Thyroid gland (tissue), 4 donors: ENCODE measurements around the gene ALKBH7. TPM values are rescaled to one million over a fixed set of nuclear protein-coding genes. Genes with fewer than 3 reads are reported as not detected.
"Not testable (repeated sequence)": the region's sequence is repeated elsewhere in the genome, so short reads cannot be mapped to it uniquely, and the experiment has no call there.

Source experiments
- DNase-seq, 2 donors: peaks; one replicate each; pipeline ENCODE4 v3.0.0-alpha.2; 2019
- H3K27ac ChIP-seq, 3 donors: fragments of 200-600 bp; sonication (generic); 1 replicate in 2 of 3; 2 replicates in 1 of 3; pipeline ENCODE4 v1.5.1; 2016 to 2019; ENCODE audit warnings: mild to moderate bottlenecking in 1 of 3, moderate library complexity in 1 of 3
- H3K27me3 ChIP-seq: fragments of 200-600 bp; sonication (generic); one replicate; pipeline ENCODE4 v1.5.1; 2019
- H3K36me3 ChIP-seq, 2 donors: fragments of 200-600 bp; sonication (generic); one replicate each; pipeline ENCODE4 v1.5.1; 2016 to 2019
- H3K4me1 ChIP-seq, 2 donors: fragments of 200-600 bp; sonication (generic); one replicate each; pipeline ENCODE4 v1.5.1; 2017 to 2019
- H3K4me3 ChIP-seq, 3 donors: fragments of 200-600 bp; sonication (generic); replicated peaks in 1 of 3; 1 replicate in 2 of 3; 2 replicates in 1 of 3; pipeline ENCODE4 v1.5.1; 2016; ENCODE audit warnings: mild to moderate bottlenecking in 1 of 3
- H3K9me3 ChIP-seq: fragments of 200-600 bp; sonication (generic); one replicate; pipeline ENCODE4 v1.5.1; 2017
- POLR2A ChIP-seq, 2 donors: fragments of 450-650 bp; IDR thresholded peaks; one replicate each; pipeline ENCODE4 v1.6.1; 2017; ENCODE audit warnings: antibody characterized with exemption in 2 of 2, mild to moderate bottlenecking in 2 of 2, moderate library complexity in 1 of 2
- WGBS, 2 donors: methylation state at CpG; one replicate each; pipeline ENCODE4 v1.1.5; 2017; 5-methylcytosine and 5-hydroxymethylcytosine counted together
- intact Hi-C: fragments of 100-400 bp; cut with DNase I; formaldehyde crosslinking; loops from one replicate; pipeline ENCODE4 v1.15.1; 2023
- total RNA-seq, 4 donors: library from RNA; depleted of rRNA; stranded (reverse); fragments of >200 nt; gene quantifications; one replicate each; pipeline ENCODE4 v1.2.3, GENCODE V29; 2016
- TF ChIP-seq, protein P1 (sequence below), 6 experiments: fragments of 200-600 bp in 3 of 6; fragments of 450-650 bp in 3 of 6; sonication (generic) in 3 of 6; IDR thresholded peaks; one replicate each; pipeline ENCODE4 v1.5.1; 2016 to 2019; ENCODE audit warnings: antibody characterized with exemption in 6 of 6, mild to moderate bottlenecking in 2 of 6, inconsistent platforms in 1 of 6, moderate library complexity in 1 of 6

The ALKBH7 gene
- total RNA-seq, 4 donors from 2014 or later = 71.8 to 146 (median 91.4) TPM

DNA sequence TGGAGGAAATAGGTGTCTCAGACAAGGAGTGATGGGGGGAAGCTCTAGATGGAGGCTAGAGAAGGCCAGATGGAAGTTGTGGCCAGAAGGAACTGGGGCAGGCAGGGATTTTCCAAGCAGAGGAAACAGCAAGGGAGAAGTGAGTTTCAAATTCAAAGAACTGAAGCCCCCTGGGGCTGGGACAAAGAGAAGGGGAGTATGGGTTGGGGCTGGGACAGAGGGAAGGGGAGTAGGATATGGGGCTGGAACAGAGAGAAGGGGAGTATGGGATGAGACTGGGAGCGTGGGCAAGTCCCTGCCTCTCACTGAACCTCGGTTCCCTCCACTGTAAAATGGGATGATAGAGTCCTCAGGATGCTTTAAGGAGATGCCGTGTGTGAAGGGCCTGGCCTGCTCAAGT, 22.2 kb downstream of the ALKBH7 start:
- intact Hi-C loops = no loop called here
- Histone ChIP-seq H3K36me3 (peaks cover 0 to 3% of the 10 kb centered on the region in 2 donors), H3K4me3 (no peak overlapping the region), H3K27ac (no peak overlapping the region), H3K27me3 (no peaks in the 10 kb centered on the region), H3K9me3 (no peaks in the 10 kb centered on the region), H3K4me1 (peaks cover 8 to 9% of the 10 kb centered on the region in 2 donors)
- 72 to 78% methylated on average over 3 of the region's 3 CpGs for WGBS, 2 donors
- no peak for DNase-seq
- no peak for TF ChIP-seq POLR2A (IDR thresholded peaks at IDR 0.05)
- TF ChIP-seq, protein P1, sequence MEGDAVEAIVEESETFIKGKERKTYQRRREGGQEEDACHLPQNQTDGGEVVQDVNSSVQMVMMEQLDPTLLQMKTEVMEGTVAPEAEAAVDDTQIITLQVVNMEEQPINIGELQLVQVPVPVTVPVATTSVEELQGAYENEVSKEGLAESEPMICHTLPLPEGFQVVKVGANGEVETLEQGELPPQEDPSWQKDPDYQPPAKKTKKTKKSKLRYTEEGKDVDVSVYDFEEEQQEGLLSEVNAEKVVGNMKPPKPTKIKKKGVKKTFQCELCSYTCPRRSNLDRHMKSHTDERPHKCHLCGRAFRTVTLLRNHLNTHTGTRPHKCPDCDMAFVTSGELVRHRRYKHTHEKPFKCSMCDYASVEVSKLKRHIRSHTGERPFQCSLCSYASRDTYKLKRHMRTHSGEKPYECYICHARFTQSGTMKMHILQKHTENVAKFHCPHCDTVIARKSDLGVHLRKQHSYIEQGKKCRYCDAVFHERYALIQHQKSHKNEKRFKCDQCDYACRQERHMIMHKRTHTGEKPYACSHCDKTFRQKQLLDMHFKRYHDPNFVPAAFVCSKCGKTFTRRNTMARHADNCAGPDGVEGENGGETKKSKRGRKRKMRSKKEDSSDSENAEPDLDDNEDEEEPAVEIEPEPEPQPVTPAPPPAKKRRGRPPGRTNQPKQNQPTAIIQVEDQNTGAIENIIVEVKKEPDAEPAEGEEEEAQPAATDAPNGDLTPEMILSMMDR (IDR thresholded peaks at IDR 0.05) = no peak

DNA sequence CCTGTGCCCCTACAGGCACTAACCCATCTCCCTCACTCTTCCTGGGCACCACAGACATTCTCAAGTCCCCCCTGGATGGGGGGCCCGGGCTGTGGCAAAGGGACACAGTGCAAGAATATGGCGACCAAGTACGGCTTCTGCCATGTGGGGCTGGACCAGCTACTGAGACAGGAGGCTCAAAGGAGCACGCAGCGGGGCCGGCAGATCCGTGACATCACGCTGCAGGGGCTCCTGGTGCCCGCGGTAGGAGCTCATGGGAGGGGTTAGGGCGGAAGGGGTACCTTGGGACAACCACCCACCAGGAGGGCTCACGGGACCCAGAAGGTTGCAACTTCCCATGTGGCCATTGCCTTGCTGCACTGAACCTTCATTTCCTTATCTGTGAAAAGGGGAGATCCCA, 23.7 kb downstream of the ALKBH7 start:
- TF ChIP-seq, protein P1 (IDR thresholded peaks at IDR 0.05) = no peak
- TF ChIP-seq POLR2A (IDR thresholded peaks at IDR 0.05) = no peak
- no peak overlapping the region for H3K27ac ChIP-seq

DNA sequence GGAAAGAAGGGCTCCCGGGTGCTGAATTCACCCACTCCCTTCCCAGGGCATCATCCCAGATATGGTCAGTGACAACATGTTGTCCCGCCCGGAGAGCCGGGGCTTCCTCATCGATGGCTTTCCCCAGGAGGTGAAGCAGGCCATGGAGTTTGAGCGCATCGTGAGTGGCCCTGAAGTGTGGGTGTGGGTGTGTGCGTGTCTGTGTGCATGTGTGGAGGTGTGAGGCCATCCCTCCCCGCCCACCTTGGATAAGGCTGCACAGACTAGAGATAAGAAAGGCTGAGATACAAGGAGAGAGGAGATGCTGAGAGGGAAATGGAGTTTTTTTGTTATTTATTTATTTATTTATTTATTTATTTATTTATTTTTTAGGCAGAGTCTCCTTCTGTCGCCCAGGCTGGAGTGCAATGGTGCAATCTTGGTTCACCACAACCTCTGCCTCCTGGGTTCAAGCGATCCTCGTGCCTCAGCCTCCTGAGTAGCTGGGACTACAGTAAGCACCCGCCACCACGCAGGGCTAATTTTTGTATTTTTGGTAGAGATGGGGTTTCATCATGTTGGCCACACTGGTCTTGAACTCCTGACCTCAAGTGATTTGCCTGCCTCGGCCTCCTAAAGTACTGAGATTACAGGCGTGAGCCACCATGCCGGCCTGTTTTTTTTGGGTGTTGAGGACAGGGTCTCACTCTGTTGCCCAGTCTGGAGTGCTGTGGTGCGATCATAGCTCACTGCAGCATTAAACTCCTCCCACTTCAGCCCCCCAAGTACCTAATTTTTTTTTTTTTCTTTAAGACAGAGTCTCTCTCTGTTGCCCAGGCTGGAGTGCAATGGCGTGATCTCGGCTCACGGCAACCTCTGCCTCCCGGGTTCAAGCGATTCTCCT, 27.7 kb downstream of the ALKBH7 start:
- 87 to 96% methylated on average over 22 to 23 of the region's 23 CpGs for WGBS, 2 donors
- H3K27ac ChIP-seq, H3K9me3 ChIP-seq, H3K4me3 ChIP-seq, DNase-seq, intact Hi-C loops, H3K4me1 ChIP-seq, H3K36me3 ChIP-seq, H3K27me3 ChIP-seq: not testable (repeated sequence)

More for the DNA sequence above, 23.7 kb downstream of the ALKBH7 start:
- peaks cover 8 to 9% of the 10 kb centered on the region in 2 donors for H3K4me1 ChIP-seq
- no peaks in the 10 kb centered on the region for H3K27me3 ChIP-seq
- H3K36me3 ChIP-seq = no peaks in the 10 kb centered on the region
- WGBS, 2 donors = 85 to 98% methylated on average over 11 to 12 of the region's 12 CpGs
- no peaks in the 10 kb centered on the region for H3K9me3 ChIP-seq
- intact Hi-C loops = no loop called here
- DNase-seq = no peak
- no peak overlapping the region for H3K4me3 ChIP-seq

DNA sequence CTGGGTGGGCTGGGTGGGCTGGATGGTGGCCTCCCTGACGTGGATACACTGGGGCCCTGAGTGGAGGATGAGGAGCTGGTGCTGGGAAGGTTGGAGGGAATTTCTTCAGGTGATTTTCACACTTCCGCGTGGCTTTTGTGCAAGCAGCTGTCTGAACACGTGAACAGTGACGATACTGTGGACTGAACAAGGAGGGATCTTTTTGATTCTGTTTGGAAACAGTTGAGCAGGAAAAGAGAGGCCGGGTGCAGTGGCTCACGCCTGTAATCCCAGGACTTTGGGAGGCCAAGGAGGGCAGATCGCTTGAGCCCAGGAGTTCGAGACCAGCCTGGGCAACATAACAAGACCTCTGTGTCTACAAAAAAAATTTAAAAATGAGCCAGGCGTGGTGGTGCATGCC, 29.5 kb downstream of the ALKBH7 start:
- Histone ChIP-seq H3K27ac (no peak overlapping the region), H3K27me3 (no peaks in the 10 kb centered on the region), H3K36me3 (no peaks in the 10 kb centered on the region), H3K4me1 (no peaks in the 10 kb centered on the region), H3K4me3 (no peak overlapping the region), H3K9me3 (no peaks in the 10 kb centered on the region)
- WGBS, 2 donors = 91 to 96% methylated on average over 10 of the region's 10 CpGs
- TF ChIP-seq, protein P1 (IDR thresholded peaks at IDR 0.05) = no peak
- TF ChIP-seq POLR2A (IDR thresholded peaks at IDR 0.05) = no peak
- DNase-seq = no peak
- intact Hi-C loops = no loop called here

DNA sequence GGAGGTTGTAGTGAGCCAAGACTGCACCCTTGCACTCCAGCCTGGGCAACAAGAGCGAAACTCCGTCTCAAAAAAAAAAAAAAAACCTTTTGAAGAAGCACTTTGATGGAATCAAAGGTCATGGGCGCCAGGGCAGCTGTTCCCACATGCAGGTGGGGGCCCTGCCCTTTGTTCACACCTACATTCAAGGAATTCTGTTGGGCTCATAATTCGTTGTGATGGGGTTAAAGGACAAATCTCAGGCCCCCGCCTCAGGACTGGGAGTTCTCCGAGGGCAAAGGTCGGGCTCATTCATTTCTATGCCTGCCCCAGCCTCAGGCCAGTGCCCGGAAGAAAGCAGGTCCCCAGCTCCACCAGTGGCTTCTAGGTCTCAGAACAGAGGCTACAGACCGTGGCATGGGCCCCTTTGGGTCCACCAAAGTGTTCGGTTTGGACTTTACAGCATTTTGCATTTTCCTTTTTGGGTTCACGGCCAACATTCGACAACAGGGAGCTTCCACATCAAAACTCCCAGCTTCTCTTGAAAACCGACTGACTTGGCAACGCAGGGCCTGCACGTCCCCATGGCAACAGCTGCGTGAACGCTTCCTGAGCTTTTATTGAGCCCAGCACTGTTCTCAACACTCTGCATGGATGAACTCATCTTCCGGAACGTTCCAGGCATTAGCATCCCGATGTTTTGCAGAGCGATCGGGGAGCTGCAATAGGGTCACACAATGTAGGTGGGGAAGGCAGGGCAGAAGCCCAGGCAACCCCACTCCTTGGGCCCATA, 30.4 kb downstream of the ALKBH7 start:
- no peak for TF ChIP-seq POLR2A (IDR thresholded peaks at IDR 0.05)
- TF ChIP-seq, protein P1 (IDR thresholded peaks at IDR 0.05) = no peak
- no peaks in the 10 kb centered on the region for H3K36me3 ChIP-seq
- H3K27me3 ChIP-seq = no peaks in the 10 kb centered on the region
- H3K4me3 ChIP-seq = no peak overlapping the region
- WGBS, 2 donors = 36 to 42% methylated on average over 21 to 22 of the region's 22 CpGs
- intact Hi-C loops = no loop called here
- H3K27ac ChIP-seq = no peak overlapping the region
- no peaks in the 10 kb centered on the region for H3K4me1 ChIP-seq
- no peaks in the 10 kb centered on the region for H3K9me3 ChIP-seq
- peak; percentile 74 to 78 for DNase-seq
